B cell (primary cell): ENCODE measurements around the gene MACIR. TPM values are rescaled to one million over a fixed set of nuclear protein-coding genes. Genes with fewer than 3 reads are reported as not detected.

Experiments used
- ATAC-seq: fragments of 200-7000 bp; cut with Tn5 transposase; one replicate; pipeline ENCODE4 v1.10.0; 2021; ENCODE audit warnings: low read depth, mild to moderate bottlenecking, moderate number of reproducible peaks, moderate library complexity
- CTCF ChIA-PET: fragments of 350-600 bp; sonication (Branson Sonifier 250); formaldehyde crosslinking; loops from one replicate; lab custom pipeline; 2021; ENCODE audit warnings: antibody characterized with exemption, inconsistent platforms; lab: Charles Lee
- POLR2A ChIA-PET: fragments of 350-600 bp; sonication (Branson Sonifier 250); formaldehyde crosslinking; loops from one replicate; lab custom pipeline; 2021; ENCODE audit warnings: antibody characterized with exemption; lab: Charles Lee
- DNase-seq: peaks from one replicate; pipeline ENCODE4 v3.0.0; 2013
- H2AFZ ChIP-seq: 2 replicates; pipeline ENCODE4 v1.6.1; 2012; ENCODE audit warnings: mild to moderate bottlenecking, low read depth, low read length; ENCODE audit not compliant: insufficient read depth, poor library complexity, severe bottlenecking
- H3K27ac ChIP-seq, 2 donors: 1 replicate in 1 of 2; 2 replicates in 1 of 2; pipeline ENCODE4 v1.5.1; 2012 to 2013; ENCODE audit warnings: low read length in 2 of 2, mild to moderate bottlenecking in 2 of 2, moderate library complexity in 1 of 2
- H3K27me3 ChIP-seq, 4 experiments: fragments of 200-600 bp in 1 of 4; sonication (generic) in 1 of 4; replicated peaks in 1 of 4; 1 replicate in 2 of 4; 2 replicates in 2 of 4; pipeline versions ENCODE4 v1.6.1 to v1.7.0; 2013 to 2016; ENCODE audit warnings: low read length in 3 of 4, mild to moderate bottlenecking in 2 of 4, mixed read lengths in 1 of 4, moderate library complexity in 1 of 4; ENCODE audit not compliant: insufficient read depth in 4 of 4, control insufficient read depth in 3 of 4; ENCODE audit errors: control extremely low read depth in 1 of 4
- H3K36me3 ChIP-seq, 2 experiments: replicated peaks in 1 of 2; 1 replicate in 1 of 2; 2 replicates in 1 of 2; pipeline versions ENCODE4 v1.6.1 to v1.7.1; 2013; ENCODE audit warnings: low read length in 1 of 2; ENCODE audit not compliant: insufficient read depth in 2 of 2, control insufficient read depth in 1 of 2; ENCODE audit errors: control extremely low read depth in 1 of 2, extremely low read depth in 1 of 2
- H3K4me1 ChIP-seq, 2 donors: fragments of 200-600 bp in 1 of 2; sonication (generic) in 1 of 2; 1 replicate in 1 of 2; 2 replicates in 1 of 2; pipeline versions ENCODE4 v1.5.1 to v1.6.1; 2013 to 2017; ENCODE audit warnings: low read length in 2 of 2; ENCODE audit not compliant: control insufficient read depth in 2 of 2, insufficient read depth in 2 of 2
- H3K4me2 ChIP-seq: replicated peaks from 2 replicates; pipeline ENCODE3; 2012; ENCODE audit warnings: mild to moderate bottlenecking, low read depth, low read length; ENCODE audit not compliant: poor library complexity, severe bottlenecking
- H3K4me3 ChIP-seq, 5 experiments: fragments of 200-600 bp in 1 of 5; sonication (generic) in 1 of 5; 1 replicate in 3 of 5; 2 replicates in 2 of 5; pipeline versions ENCODE4 v1.5.1 to v1.7.0; 2011 to 2016; ENCODE audit warnings: low read length in 4 of 5, mild to moderate bottlenecking in 4 of 5, low read depth in 2 of 5, control low read depth in 1 of 5, moderate library complexity in 1 of 5; ENCODE audit not compliant: insufficient read depth in 1 of 5; ENCODE audit errors: control extremely low read depth in 1 of 5, extremely low read depth in 1 of 5
- H3K79me2 ChIP-seq: fragments of 200-600 bp; sonication (generic); one replicate; pipeline ENCODE4 v1.6.0; 2016; ENCODE audit warnings: low read length; ENCODE audit not compliant: control insufficient read depth, insufficient read depth
- H3K9ac ChIP-seq: fragments of 200-600 bp; sonication (generic); 2 replicates; pipeline ENCODE4 v1.6.1; 2017; ENCODE audit warnings: mild to moderate bottlenecking, low read length, moderate library complexity
- H3K9me3 ChIP-seq, 3 donors: one replicate each; pipeline versions ENCODE4 v1.6.1 to v1.7.1; 2013; ENCODE audit warnings: low read length in 2 of 3; ENCODE audit not compliant: control insufficient read depth in 2 of 3, insufficient read depth in 1 of 3; ENCODE audit errors: control extremely low read depth in 1 of 3
- H4K20me1 ChIP-seq: 2 replicates; pipeline ENCODE4 v1.6.0; 2012; ENCODE audit warnings: mild to moderate bottlenecking, low read length; ENCODE audit not compliant: insufficient read depth, control insufficient read depth, poor library complexity, severe bottlenecking
- H3K27ac Mint-ChIP-seq: one replicate; pipeline ENCODE4 v1.8.0; 2021; ENCODE audit warnings: mixed read lengths
- H3K27me3 Mint-ChIP-seq: one replicate; pipeline ENCODE4 v1.8.0; 2021; ENCODE audit warnings: mixed read lengths
- H3K4me1 Mint-ChIP-seq: one replicate; pipeline ENCODE4 v1.8.0; 2021; ENCODE audit warnings: mixed read lengths
- H3K4me3 Mint-ChIP-seq: one replicate; pipeline ENCODE4 v1.8.0; 2021; ENCODE audit warnings: mixed read lengths
- H3K9me3 Mint-ChIP-seq: one replicate; pipeline ENCODE4 v1.8.0; 2022; ENCODE audit warnings: mixed read lengths; ENCODE audit not compliant: insufficient read depth
- EZH2 ChIP-seq: IDR thresholded peaks from 2 replicates; pipeline ENCODE4 v1.6.1; 2012; ENCODE audit warnings: borderline replicate concordance, low read depth, mild to moderate bottlenecking, moderate library complexity, low read length; ENCODE audit not compliant: insufficient read depth, poor library complexity, severe bottlenecking
- WGBS: methylation state at CpG from one replicate; pipeline ENCODE4 v1.1.5; 2013; ENCODE audit warnings: missing lambda C conversion rate; ENCODE audit not compliant: insufficient coverage; 5-methylcytosine and 5-hydroxymethylcytosine counted together
- intact Hi-C: fragments of 100-400 bp; cut with micrococcal nuclease; formaldehyde crosslinking; loops from one replicate; pipeline ENCODE4 v1.10.0; 2022
- polyA plus RNA-seq: library from polyadenylated mRNA; depleted of rRNA; stranded (reverse); fragments of >200 nt; gene quantifications from 2 replicates; pipeline ENCODE4 v1.2.3, GENCODE V29; 2012
- total RNA-seq, 2 donors: library from RNA; stranded (reverse); fragments of 120-200 nt in 1 of 2; gene quantifications; 1 replicate in 1 of 2; 2 replicates in 1 of 2; pipeline versions ENCODE4 v1.2.3 to v1.2.4, GENCODE V29; 2013 to 2022
- TF ChIP-seq, protein P1 (sequence below): fragments of 200-600 bp; IDR thresholded peaks from one replicate; pipeline ENCODE4 v1.8.0; 2022; ENCODE audit warnings: antibody characterized with exemption, mild to moderate bottlenecking

MACIR gene
- total and polyA plus RNA-seq, 2 donors (not counting 1 experiment from before 2014, with no cell fraction given) = 1.3 to 3.3 TPM

DNA sequence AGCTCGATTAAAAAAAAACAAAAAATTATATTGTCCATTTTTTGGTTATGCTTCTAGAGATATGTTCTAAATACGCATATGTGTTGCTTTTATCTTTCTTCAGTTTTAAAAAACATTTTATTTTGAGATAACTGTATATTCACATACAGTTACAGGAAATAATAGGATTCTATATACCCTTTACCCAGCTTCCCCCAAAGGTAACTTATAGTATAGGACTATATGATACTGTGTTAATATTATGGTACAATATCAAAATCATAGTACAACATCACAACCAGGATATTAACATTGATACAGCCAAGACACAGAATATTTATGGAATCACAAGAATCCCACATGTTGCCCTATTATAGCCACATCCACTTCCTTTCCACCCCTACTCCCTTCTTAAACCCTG, 9.5 kb upstream of the MACIR start:
- Histone ChIP-seq H3K9me3 (peaks cover 0 to 2% (median 0%) of the 10 kb centered on the region in 3 donors), H4K20me1 (no peaks in the 10 kb centered on the region), H3K4me2 (no peak overlapping the region), H3K79me2 (no peaks in the 10 kb centered on the region), H3K4me1 (no peaks in the 10 kb centered on the region), H3K9ac (no peak overlapping the region), H3K4me3 (no peak overlapping the region), H3K27ac (no peak overlapping the region), H2AFZ (no peak overlapping the region), H3K36me3 (no peaks in the 10 kb centered on the region), H3K27me3 (peaks cover 0 to 6% (median 3%) of the 10 kb centered on the region in 4 experiments)
- intact Hi-C loops = no loop called here
- TF ChIP-seq, protein P1, sequence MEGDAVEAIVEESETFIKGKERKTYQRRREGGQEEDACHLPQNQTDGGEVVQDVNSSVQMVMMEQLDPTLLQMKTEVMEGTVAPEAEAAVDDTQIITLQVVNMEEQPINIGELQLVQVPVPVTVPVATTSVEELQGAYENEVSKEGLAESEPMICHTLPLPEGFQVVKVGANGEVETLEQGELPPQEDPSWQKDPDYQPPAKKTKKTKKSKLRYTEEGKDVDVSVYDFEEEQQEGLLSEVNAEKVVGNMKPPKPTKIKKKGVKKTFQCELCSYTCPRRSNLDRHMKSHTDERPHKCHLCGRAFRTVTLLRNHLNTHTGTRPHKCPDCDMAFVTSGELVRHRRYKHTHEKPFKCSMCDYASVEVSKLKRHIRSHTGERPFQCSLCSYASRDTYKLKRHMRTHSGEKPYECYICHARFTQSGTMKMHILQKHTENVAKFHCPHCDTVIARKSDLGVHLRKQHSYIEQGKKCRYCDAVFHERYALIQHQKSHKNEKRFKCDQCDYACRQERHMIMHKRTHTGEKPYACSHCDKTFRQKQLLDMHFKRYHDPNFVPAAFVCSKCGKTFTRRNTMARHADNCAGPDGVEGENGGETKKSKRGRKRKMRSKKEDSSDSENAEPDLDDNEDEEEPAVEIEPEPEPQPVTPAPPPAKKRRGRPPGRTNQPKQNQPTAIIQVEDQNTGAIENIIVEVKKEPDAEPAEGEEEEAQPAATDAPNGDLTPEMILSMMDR = no peak
- no peak for TF ChIP-seq EZH2
- no peak overlapping the region for H3K4me3 Mint-ChIP-seq
- CTCF ChIA-PET = no interaction called here
- DNase-seq (no peak), ATAC-seq (no peak)
- H3K4me1 Mint-ChIP-seq = peaks cover 2% of the 10 kb centered on the region
- peaks cover 20% of the 10 kb centered on the region for H3K27me3 Mint-ChIP-seq
- peaks cover 3% of the 10 kb centered on the region for H3K9me3 Mint-ChIP-seq
- no peak overlapping the region for H3K27ac Mint-ChIP-seq
- POLR2A ChIA-PET = no interaction called here
- no CpG with 5 or more reads among the region's 2 CpGs for WGBS

DNA sequence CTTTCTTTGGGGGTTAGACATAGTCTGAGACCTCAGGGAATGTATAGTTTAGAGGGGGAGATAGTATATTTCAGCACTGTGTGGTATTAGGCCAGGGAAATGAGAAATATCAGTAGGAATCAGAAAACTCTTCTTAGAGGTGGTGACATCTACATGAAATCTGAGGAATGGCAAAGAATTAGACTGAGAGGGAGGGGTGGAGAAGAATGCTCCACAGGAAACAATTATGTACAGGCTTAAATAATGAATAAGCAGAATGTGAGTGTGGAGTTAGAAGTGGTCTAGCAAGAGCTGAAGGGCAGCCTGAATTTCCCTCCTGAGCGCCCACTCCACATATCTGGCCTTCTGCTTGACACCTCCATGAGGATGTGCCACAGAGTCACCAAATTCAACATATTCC, 3.6 kb upstream of the MACIR start:
- ChIA-PET POLR2A (no interaction called here), CTCF (interaction anchor here (0.7 to 1.6 kb wide), 2 partner anchors 22 to 30 kb away, joined by 3 to 5 read pairs; no protein-coding TSS in a partner anchor)
- peaks cover 6% of the 10 kb centered on the region for H3K79me2 ChIP-seq
- H3K27ac ChIP-seq = no peak overlapping the region
- H3K9ac ChIP-seq = no peak overlapping the region
- H4K20me1 ChIP-seq = no peaks in the 10 kb centered on the region
- no peak for TF ChIP-seq EZH2
- TF ChIP-seq, protein P1 = no peak
- H3K9me3 ChIP-seq = no peaks in the 10 kb centered on the region
- no peak overlapping the region for H2AFZ ChIP-seq
- no peak for ATAC-seq
- Mint-ChIP-seq H3K27ac (no peak overlapping the region), H3K4me3 (no peak overlapping the region), H3K4me1 (peaks cover 7% of the 10 kb centered on the region), H3K9me3 (no peaks in the 10 kb centered on the region), H3K27me3 (peaks cover 19% of the 10 kb centered on the region)
- H3K4me1 ChIP-seq = peaks cover 3 to 4% of the 10 kb centered on the region in 2 donors
- no peak overlapping the region for H3K4me2 ChIP-seq
- intact Hi-C loops = loop anchor here (5.0 kb wide), 2 partner anchors 43 to 498 kb away; partner anchors contain the start of gene PAM
- peaks cover 0 to 7% (median 3%) of the 10 kb centered on the region in 4 experiments for H3K27me3 ChIP-seq
- DNase-seq = no peak
- no CpG with 5 or more reads among the region's 1 CpG for WGBS
- H3K4me3 ChIP-seq = no peak overlapping the region
- H3K36me3 ChIP-seq = no peaks in the 10 kb centered on the region
